Endometrium (tissue), 2 donors: ENCODE measurements around the gene CHRM5.

Source experiments
- FAIRE-seq: peaks from 2 replicates; lab custom pipeline; 2012; peaks lifted over from hg19 to GRCh38; lab: Jason Lieb, UNC
- donor health status: control.
- donor health status: control.

The CHRM5 gene, protein sequence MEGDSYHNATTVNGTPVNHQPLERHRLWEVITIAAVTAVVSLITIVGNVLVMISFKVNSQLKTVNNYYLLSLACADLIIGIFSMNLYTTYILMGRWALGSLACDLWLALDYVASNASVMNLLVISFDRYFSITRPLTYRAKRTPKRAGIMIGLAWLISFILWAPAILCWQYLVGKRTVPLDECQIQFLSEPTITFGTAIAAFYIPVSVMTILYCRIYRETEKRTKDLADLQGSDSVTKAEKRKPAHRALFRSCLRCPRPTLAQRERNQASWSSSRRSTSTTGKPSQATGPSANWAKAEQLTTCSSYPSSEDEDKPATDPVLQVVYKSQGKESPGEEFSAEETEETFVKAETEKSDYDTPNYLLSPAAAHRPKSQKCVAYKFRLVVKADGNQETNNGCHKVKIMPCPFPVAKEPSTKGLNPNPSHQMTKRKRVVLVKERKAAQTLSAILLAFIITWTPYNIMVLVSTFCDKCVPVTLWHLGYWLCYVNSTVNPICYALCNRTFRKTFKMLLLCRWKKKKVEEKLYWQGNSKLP

DNA sequence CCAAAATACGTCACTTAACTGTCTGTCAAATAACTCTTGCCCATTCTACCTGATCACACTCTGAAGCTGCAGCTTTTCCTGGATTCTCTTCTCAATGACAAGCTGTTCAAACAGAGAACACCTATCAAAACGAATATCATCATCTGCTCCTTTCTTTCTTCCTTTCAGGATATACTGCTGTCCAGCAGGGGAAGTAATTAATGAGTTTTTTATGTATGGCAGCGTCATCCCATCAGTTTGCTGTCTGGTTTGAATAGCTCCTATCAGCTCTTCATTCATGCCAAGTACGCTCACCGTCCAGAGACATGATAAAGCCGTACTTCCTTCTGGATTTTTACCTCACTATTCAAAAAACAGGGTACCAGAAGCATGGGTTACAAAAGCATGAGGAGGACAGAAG is at the start of gene CHRM5:
TSS of gene CHRM5 (plus strand) at position 274 of the 400 bp plus-strand sequence. CDS start 94,221 bp downstream, outside the sequence.
- FAIRE-seq: no peak

DNA sequence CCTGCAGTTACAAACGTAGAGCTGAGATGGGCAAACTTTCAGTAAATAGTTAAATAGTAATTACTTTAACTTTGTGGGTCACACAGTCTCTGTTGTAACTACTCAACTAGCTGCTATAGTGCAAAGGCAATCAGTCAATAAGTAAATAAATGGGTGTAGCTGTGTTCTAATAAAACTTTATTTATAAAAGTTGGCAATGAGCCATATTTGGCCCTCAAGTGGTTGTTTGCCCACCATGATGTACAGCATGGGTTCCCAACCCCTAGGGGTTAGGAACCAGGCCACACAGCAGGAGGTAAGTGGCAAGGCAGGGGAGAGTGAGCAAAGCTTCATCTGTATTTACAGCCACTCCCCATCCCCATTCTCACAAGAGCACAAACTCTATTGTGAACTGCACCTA is 44.9 kb upstream of the CHRM5 start:
- no peak for FAIRE-seq

DNA sequence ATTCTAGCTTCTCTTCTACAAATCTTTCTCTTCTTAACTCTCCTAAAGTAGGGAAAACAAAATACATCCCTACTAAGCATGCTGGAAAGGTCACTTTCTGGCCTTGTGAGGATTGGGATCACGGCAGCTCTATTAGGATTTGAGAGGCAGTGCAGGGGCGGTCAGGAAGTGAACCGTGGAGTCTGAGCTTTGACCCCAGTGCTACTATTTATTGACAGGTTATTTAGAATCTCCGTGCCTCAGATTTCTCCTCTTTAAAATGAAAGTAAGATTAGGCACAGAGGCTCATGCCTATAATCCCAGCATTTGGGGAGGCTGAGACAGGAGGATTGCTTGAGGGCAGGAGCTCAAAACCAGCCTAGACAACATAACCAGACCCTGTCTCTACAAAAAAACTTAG is 42.0 kb upstream of the CHRM5 start:
- FAIRE-seq: no peak

DNA sequence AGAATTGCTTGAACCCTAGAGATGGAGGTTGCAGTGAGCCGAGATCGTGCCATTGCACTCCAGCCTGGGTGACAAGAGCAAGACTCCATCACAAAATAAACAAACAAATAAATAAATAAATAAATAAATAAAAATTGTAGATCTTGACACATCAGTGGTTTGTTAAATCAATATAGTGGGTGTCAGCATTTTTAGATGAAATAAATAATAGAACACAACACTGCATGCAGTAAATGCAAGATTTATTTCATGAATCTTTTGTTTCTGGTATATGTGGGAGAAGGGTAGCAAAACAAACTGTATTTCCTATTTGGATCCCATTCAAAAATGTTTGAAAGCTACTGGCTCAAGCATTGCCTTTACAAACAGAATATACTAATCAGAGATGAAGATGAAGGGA is 35.6 kb upstream of the CHRM5 start:
- no peak for FAIRE-seq

DNA sequence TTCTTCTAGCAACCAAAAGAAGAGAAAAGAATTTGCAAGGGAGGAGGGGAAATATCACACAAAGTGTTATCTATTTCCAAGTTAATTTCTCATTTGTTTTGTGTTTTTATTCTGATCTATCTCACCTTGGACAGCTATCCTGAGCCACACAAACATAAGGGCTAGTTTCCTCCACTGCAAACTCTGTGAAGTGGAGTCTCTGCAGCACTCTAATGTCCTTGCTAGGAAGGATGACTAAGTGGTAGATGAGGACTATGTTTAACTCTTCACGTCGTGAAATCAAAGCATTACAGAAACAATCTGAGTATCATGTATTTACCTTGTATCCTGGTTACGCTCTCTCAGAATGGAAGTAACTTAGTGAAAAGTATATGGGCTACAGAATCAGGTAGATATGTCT is 33.9 kb upstream of the CHRM5 start:
- no peak for FAIRE-seq

DNA sequence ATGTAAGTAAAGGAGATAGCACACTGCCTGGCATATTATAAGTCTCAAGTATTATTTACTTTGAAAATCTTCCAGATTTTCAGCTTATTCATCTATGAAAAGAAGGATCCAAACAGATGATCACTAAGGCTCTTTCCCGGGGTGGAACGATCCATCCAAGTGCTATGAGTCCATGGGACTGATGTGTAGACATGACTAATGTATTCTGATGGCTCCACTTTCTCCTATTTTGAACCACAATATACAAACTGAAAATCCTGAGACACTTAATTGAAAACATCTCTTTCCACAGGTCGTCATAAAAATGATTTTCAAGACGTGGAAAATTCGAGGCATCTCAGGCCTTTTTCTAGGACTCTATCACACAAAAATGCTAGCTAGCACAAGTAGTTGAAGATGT is 33.4 kb upstream of the CHRM5 start:
- FAIRE-seq: no peak

DNA sequence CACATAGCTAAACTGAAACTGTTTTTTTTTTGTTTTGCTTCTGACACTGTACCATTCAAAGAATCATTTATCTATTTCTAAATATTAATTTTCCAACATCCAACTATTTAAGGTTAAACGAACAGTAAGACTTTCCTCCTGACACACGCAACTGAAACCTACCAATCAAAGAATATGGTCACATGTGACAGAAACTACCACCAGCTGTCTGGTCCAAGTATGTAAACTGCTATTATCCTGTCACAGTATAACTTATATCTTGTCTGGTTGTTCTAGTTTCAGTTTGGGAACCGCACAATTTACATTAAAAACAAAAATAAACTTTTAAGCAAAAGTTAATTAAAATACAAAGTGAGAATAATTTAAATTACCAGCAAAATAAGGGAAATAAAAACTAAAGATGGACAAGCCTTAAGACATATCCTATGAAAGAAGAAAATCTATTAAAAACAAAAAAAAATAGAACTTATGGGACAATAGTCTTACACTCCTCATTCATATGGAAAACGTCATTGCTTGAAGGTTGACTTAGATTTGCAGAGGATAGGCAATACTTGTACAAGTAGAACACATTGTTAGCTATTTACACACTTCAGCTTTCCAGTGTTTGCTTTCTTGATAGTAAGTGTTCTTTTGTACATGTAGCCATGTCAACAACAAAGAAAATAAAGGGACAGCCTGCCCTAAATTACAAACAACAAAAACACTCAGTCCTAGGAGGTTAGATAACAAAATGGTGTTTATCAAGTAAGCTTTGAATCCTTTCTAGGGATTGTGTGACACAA is 26.8 kb upstream of the CHRM5 start:
- FAIRE-seq: peak; percentile 43

DNA sequence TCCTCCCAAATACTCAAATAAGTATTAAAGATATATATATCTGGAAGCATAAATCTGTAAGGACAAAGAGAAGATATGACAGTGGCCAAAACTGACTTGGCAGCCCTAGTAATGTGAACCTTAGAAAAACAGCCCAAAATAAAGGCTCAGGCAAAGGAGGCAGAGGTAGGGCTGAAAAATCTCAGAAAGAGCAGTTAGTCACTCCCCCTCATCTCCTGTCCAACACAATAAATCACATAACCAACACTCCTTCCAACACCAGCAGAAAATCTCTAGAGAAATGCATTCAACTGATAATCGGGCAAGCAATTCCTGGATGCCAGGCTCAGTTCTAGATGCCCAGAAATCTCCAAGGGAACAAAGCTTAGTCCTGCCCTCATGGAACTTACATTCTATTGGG is 22.1 kb upstream of the CHRM5 start:
- FAIRE-seq: no peak

DNA sequence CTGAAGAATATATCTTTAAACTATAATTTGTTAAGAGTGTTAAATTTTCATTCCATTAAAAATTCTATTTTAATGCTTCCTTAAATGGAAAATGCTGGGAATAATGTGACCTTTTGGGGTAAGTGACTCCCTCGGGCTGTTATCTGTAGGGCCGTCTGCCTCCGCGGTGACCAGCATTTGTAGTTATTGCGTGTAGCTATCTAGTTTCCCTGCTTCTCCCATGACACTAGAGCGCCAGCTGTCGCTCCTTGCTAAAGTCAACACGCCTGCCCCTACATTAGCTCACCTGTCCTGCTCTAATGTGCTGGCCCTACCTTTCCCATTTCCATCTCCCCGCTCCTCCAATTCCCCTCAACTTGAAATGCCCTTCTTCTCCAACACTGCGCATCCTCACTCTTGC is 12.4 kb upstream of the CHRM5 start:
- no peak for FAIRE-seq

DNA sequence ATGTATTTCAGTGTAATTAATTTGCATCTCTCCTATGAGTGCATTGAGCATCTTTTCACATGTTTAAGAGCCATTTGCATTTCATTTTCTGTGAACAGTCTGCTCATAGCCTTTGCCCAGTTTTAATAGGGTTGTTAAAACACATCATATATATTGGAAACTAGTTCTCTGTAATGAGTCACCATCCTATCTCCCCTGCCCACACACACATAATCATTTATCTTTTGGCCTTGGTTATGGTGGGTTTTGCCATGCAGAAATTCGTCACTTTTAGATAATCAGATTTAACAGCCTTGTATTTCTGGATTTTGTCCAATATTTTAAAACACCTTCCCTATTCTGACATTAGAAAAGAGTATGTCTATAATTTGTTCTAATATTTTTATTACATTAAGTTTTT is 11.9 kb upstream of the CHRM5 start:
- no peak for FAIRE-seq

DNA sequence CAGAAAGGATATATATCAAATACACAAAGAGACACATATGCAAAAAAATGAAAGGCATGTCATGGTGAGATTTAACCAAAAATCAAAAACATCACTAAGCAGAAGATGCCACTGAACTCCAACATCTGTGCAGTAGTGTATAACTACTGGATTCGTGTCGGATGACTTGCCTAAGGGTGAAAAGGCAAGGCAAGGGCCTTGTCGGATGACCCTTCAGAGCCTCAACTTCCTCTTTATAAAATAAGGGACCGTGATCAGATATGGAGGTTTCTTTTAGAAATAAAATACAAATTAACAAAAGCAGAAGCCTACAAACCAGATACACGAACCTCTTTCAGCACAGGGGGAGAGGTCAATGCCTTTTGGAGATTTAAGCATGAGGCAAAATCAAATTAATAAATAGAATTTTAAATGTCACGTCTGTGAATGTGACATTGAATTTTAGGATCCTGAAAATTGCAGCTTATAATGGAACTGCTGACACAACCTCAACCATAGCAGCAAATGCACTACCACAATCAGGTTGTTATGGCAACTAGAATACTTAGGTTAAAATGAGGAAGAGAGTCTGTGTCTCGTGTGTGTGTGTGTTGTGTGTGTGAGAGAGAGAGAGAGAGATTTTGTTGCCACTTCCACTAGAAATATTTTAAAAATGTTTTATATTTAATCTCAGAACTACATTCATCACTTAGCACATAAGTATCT is 8.3 kb upstream of the CHRM5 start:
- no peak for FAIRE-seq

DNA sequence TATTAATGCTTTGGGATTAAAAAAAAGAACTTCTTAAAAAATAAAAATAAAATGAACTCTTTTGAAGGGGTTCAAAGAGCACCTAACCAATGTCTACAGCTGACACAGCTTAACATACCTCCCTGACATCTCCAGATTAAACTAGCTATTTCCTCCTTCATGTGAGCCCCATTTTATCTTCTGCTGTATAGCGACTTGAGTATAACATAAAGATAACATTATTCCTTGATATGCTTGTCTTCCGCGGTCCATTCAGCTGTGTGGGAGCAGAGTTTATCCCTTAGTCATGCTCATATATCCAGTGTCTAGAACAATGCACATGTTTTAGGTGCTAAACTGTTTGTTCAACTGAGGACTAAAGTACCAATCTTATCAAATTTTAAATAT is 7.8 kb upstream of the CHRM5 start:
- FAIRE-seq: no peak

DNA sequence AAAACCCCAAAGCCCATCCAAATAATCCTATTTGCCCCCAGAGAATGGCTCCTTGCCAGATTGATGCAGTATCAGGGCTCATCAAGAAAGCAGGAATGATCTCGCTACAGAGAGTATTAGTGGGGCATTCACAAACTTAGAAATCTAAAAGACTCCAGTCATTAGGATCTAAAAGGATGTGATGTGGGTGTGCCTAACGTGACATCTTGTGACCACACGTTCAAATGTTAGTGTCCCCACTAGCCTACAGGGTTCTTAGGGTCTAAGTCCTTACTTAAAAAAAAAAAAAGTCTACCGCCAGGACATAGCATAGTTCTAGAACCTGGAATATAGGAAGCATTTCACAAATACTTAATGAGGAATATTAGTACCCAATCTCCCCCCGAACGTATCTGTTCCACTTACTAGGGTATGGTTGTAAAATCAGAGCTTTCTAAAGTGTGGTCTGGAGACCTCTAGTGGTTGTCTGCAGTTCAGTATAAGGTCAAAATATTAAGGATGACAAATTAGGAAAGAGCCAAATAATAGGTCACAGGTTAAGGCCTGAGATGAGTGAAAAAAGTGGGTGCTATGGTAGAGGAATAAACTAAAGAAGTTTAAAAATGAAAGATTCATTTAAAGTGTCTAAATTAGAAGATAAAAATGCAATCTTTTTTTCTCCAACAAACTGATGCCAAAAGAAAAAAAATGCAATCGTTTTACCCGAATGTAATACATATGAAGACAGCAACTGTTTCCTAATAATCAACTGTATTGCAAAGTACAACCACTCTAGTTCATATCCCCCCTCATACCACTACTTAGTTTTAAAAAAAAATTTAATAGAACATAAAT is 4.2 kb upstream of the CHRM5 start:
- FAIRE-seq: no peak

DNA sequence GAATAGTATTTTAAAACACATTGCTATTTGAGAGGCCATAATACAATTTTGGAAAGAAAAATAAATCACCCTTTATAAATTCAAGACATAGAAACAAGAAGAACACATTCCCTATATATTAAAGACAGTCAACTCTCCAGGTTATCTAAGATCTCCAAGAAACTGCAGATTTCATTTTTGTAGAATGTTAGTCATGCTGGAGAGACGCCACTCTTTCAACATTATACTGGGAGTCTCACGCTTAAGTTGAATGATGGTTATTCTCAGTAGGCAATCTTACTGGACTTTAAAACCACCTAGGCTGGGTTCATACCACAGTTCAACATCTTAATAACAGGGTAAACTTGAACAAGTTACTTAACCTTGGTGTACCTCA is 3.6 kb upstream of the CHRM5 start:
- no peak for FAIRE-seq

DNA sequence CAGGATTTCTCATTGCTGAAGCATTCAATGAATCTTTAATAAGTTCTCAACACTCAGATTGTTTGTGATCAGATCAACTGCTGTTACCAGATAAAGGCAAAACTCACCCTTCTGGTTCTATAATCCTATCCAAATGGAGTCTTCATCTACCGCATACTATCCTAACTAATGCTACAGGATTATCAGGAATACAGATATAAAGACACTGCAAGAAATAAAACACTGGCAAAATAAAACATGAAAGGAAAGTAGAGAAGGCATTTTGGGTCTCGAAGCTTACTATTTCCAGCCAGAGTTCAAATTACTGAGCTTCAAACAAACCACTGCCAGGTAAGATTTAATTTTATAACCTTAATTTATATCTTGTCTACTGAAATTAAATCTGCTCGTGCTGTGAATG is 524 bp downstream of the CHRM5 start:
- no peak for FAIRE-seq

DNA sequence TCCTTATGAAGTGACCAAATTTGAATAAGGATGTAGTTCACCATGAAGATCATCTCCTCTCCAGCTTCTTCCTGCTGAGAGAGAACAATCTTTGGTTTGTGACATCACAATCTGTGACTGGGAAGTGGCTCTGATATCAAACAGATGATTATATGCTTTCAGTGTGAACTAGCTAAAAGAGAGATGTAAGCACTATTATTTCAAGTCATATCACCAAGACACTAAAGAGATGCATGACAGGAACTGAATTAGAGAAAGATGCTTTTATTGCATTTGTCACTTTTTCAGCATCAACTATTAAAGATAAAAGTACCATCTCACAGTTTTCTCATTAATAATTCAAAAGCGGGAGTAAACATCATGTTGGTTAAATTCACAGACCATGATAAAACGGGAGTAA is 3.5 kb downstream of the CHRM5 start:
- no peak for FAIRE-seq

DNA sequence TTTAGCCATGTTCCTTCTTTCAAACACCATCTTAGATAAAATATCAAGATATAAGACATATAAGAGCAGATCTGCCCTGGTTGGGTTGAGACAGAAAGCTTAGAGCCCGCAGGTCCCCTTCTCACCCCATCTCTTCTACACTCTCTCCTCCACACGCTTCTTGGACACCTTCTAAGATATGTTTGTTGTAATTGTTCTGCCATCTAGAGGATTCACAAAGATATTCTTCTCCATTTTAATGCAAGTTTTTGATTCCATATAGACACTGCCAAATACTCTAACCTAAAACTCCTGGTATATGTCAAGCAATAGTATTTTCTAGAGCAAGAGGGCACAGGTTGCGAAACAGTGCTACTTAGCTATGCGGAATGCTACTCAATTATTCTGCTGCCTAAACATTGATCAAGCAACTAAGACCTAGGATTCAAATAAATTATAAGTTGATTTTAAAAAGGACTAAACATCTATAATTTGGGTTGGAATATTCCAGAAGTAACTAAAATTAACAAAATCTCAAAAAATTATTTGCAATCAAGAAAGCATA is 6.8 kb downstream of the CHRM5 start:
- no peak for FAIRE-seq

DNA sequence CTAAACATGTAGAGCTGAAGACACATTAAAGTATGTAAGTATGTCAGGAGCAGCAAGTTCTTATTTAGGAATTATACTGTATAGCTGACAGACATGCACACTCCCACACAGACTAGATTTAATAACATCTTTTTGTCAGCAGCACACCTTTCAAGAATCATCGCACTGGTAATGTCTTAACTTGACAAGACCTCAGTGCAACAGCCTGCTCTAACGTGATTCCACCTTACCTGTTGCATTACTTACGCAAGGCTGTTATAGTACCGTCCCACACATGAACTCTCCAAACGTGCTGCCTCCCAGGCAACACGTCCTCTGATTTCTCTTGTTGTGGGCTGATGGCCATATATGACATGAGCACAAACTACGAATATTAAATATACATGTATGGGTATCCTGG is 11.9 kb downstream of the CHRM5 start:
- FAIRE-seq: no peak

DNA sequence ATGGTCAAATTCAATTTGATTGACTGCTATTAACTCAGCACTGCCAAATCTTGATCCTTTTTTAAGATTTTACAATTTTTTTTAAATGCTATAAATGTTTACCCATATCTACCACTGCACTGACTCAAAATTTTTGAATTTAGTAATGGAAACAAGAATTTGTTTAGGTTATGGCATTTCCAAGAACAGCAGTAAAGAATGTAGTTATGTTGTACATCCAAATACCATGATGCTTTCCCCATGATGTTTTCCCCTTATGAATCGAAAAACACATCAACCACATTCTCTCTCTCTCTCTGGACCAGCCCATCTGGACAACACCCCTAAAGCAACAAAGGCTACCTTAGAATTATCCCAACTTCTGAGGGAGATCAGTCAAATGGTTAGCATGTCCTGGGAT is 14.2 kb downstream of the CHRM5 start:
- no peak for FAIRE-seq

DNA sequence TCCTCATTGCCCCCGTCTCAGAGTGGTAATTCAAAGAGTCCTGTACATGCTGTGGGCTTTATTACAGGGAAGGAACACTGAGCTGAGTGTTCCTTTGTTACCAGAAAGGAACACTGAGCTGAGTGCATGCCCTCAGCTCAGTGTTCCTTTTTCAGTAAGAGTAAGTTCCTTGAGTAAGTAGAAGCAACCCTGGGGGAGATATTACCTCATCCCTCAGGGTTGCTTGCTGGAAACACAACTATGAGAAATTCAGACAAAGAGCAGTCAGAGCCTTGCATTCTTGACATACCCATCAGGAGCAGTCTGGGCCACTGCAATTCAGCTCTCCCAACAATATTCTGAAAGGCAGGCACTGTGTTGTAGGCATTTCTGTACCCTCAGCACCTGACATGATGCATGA is 17.0 kb downstream of the CHRM5 start:
- FAIRE-seq: no peak

DNA sequence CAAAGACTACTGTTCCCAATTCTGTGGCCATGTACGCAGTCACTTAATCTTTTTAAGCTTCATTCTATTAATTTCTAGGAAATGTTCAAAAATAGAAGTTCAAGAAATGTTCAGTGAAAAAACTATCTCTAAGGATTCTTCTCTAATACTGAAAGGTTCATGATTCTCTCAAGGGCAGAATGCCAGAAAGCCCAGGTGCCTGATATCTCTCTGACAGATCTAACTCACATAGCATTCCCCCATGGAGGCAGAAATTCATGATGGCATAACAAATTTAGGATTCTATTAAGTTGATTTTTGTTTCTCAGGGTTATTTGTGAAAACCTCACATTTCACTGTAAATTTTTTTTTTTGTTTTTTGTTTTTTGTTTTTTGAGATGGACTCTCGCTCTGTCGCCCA is 17.5 kb downstream of the CHRM5 start:
- no peak for FAIRE-seq

DNA sequence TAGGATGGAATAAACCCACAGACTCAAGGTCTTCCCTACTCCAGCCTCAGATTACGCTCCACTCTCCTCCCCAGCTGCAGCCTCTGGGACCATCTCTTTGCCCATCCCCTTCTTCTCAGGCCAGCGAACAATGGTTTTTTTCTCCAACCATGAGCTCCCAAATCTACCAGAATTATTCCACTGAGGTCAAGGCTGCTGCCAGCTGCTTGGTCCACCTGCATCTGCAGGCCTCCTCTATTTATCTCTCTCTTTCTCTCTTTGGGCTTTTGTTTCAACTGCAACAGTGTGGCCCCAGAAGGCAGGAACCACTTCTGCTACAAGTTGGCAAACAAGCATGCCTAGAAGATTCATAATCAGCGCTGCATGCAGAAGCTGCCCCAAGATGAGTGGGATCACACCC is 19.1 kb downstream of the CHRM5 start:
- FAIRE-seq: no peak
